GM13977 (cell line): ENCODE measurements around the gene RCAN2.

Experiments used
- DNase-seq: peaks from one replicate; pipeline ENCODE4 v3.0.0; 2012; ENCODE audit warnings: low spot score
- in situ Hi-C: fragments of 300-500 bp; cut with MboI; formaldehyde crosslinking; loops from one replicate; pipeline ENCODE4 v1.12.0; 2022; ENCODE audit warnings: low sequenced_read_pairs, low pct_unique_long_range_greater_than_20kb, mixed read lengths, inconsistent platforms; ENCODE audit not compliant: unreplicated experiment
- TF ChIP-seq, protein P1 (sequence below): IDR thresholded peaks from 2 replicates; pipeline ENCODE4 v1.5.1; 2012; ENCODE audit warnings: mild to moderate bottlenecking, control low read depth; ENCODE audit not compliant: insufficient read depth; ENCODE audit errors: extremely low read depth, missing control alignments

RCAN2 gene

DNA sequence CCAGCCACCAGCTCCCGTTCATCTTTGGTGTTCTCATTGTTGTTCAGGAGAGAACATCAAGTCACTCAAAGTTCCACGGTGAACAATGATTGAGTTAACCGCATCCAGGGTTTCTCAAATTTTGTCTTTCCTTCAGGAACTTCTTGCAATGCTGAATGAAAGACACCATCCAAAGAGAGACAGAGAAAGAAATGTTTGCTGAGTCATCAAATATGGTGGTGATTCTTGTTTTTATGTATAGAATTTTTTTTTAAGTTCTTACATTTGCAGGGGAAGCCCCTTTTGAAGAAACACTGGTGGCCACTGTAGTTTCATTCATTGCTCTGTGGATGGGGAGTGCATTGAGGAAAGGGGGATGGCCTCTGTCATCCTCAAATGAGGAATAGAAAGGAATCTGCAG is 258.1 kb downstream of the RCAN2 start:
- DNase-seq: no peak
- TF ChIP-seq, protein P1, sequence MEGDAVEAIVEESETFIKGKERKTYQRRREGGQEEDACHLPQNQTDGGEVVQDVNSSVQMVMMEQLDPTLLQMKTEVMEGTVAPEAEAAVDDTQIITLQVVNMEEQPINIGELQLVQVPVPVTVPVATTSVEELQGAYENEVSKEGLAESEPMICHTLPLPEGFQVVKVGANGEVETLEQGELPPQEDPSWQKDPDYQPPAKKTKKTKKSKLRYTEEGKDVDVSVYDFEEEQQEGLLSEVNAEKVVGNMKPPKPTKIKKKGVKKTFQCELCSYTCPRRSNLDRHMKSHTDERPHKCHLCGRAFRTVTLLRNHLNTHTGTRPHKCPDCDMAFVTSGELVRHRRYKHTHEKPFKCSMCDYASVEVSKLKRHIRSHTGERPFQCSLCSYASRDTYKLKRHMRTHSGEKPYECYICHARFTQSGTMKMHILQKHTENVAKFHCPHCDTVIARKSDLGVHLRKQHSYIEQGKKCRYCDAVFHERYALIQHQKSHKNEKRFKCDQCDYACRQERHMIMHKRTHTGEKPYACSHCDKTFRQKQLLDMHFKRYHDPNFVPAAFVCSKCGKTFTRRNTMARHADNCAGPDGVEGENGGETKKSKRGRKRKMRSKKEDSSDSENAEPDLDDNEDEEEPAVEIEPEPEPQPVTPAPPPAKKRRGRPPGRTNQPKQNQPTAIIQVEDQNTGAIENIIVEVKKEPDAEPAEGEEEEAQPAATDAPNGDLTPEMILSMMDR: no peak
- in situ Hi-C loops: loop anchor here (10.0 kb wide), 1 partner anchor 182 kb away; no protein-coding TSS in a partner anchor

GRCh38 chr6:46222286-46222685 is 269.0 kb downstream of the RCAN2 start:
- TF ChIP-seq, protein P1: no peak
- in situ Hi-C loops: no loop called here
- DNase-seq: no peak

GRCh38 chr6:46221222-46221793 is 269.9 kb downstream of the RCAN2 start:
- in situ Hi-C loops: no loop called here
- TF ChIP-seq, protein P1: peak; percentile 72
- peak; percentile 50 for DNase-seq

DNA sequence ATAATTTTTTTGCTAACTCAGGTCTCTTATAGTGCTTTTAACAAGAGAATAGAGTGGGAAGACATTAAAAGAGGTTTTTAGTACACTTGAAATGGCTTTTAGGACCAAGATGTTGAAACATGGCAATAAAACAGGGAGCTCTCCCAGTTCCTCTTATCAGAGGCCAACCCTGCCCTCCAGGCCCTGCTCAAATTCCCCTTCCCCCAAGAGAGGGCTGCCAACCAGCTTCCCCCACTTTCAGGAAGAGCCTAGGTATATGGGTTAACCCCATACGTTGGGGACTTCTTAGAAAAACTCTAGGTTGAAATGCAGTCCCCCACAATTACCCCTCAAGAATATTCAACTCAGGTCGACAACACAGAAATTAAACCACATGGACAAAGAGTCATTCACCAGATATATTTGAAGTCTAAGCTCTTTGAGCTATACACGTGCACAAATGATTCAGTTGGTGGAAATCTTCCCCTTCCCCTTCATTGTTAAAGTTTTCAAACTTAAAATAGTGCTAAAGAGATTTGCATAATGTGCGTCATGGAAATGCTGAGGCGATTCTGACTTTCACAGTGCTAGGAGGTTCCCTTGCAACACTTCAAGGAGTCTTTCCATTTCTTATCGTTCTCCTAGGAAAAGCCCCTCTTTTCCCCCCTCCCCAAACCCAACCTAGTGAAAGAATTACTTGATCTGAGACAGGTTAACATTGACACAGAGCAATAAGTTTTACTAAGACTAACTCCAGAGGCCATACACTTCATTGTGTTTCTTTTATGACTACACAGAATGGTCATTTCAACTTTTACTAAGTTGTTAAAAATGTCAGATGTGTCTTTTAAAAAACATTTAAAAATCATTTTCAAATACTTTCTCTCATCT is 270.7 kb downstream of the RCAN2 start:
- peak; percentile 36 for DNase-seq
- in situ Hi-C loops: no loop called here
- TF ChIP-seq, protein P1: no peak

- TF ChIP-seq, protein P1: no peak
- DNase-seq: no peak
- in situ Hi-C loops: loop anchor here (10.0 kb wide), 1 partner anchor 185 kb away; no protein-coding TSS in a partner anchor
These were observed 271.6 kb downstream of the RCAN2 start for GRCh38 chr6:46219661-46220060.

DNA sequence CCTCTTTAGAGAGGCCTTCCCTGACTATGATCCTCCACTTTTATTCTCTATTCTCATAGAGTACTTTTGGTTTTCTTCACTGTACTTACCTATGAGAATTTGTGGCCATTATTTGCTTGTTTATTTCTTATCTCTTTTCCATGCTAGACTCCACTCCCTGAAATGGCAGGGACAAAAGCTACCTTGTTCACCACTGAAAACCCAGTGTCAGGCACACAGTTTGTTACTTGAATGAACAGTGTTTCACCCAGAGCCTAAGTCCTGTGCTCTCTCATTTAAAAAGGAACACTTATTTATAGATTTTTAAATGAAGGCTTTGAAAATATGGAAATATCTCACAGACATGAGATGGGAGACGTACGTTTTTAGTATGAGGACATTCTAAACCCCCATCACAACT is 272.8 kb downstream of the RCAN2 start:
- in situ Hi-C loops: loop anchor here (10.0 kb wide), 1 partner anchor 186 kb away; no protein-coding TSS in a partner anchor
- TF ChIP-seq, protein P1: no peak

More for the DNA sequence above, 272.8 kb downstream of the RCAN2 start:
- no peak for DNase-seq
